ENCODE measurements around the gene UGCG. TPM values are rescaled to one million over a fixed set of nuclear protein-coding genes. Genes with fewer than 3 reads are reported as not detected.

The UGCG gene
- total RNA-seq, 1 experiment from 2014 or later = 23.3 TPM

DNA sequence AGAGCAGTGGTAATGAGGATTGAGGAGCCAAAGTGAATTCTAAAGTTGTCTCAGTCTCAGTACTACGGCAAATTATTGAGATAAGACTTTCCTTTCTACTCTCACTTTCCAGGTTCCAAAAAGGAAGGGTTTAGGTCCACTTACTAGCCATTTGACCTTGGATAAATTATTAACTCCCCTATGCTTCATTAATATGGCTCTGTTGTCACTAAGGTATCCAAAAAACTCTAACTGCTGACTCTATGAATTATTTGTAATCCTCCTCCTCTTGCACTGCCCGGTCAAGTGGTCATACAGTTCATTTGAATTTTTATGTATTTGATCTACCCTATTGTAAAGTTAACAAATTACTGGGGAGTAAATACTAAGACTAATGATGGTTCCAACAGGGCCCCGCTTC lies 17.7 kb upstream of the UGCG start:
- Histone ChIP-seq H2BK20ac (ENCODE audit: low read depth, low read length, poor library complexity, severe bottlenecking) (no peak overlapping the region), H3K79me1 (ENCODE audit: insufficient read depth, low read depth, low read length, poor library complexity, severe bottlenecking) (no peaks in the 10 kb centered on the region), H4K20me1 (ENCODE audit: control insufficient read depth, insufficient read depth, insufficient read length) (no peaks in the 10 kb centered on the region), H2BK15ac (ENCODE audit: low read depth, low read length) (no peak overlapping the region), H2AFZ (ENCODE audit: low read length) (no peak overlapping the region), H4K5ac (ENCODE audit: insufficient read length, low read depth, low read length) (no peak overlapping the region), H2BK120ac (ENCODE audit: low read depth, low read length, poor library complexity, severe bottlenecking) (no peak overlapping the region), H3K4ac (ENCODE audit: low read depth, low read length) (no peak overlapping the region), H3K27ac (ENCODE audit: insufficient read length, low read depth, low read length) (no peak overlapping the region), H3K9ac (ENCODE audit: extremely low read depth, insufficient read length, low read length) (no peak overlapping the region), H2BK12ac (ENCODE audit: insufficient read length, low read depth, low read length) (no peak overlapping the region), H3K56ac (ENCODE audit: insufficient read length, low read depth, low read length) (no peak overlapping the region), H2AK5ac (ENCODE audit: insufficient read length, low read length) (no peak overlapping the region), H4K91ac (ENCODE audit: insufficient read length, low read depth, low read length) (no peak overlapping the region), H3K23me2 (ENCODE audit: insufficient read length, low read depth, low read length, poor library complexity, severe bottlenecking) (no peaks in the 10 kb centered on the region), H4K8ac (replicated peaks; ENCODE audit: insufficient read length, low read depth, low read length) (no peak overlapping the region), H3K23ac (ENCODE audit: insufficient read length, low read depth, low read length) (no peak overlapping the region), H3K4me1 (ENCODE audit: insufficient read depth, low read length) (peaks cover 7% of the 10 kb centered on the region; the same call in 1 of the 2 replicates), H3K14ac (ENCODE audit: insufficient read depth, low read length) (no peak overlapping the region), H3K79me2 (ENCODE audit: insufficient read depth, low read length) (no peaks in the 10 kb centered on the region), H3K18ac (ENCODE audit: insufficient read length, low read depth, low read length) (no peak overlapping the region), H3K9me3 (ENCODE audit: control insufficient read depth, low read depth, low read length) (no peaks in the 10 kb centered on the region), H2BK5ac (ENCODE audit: insufficient read length, low read length) (no peak overlapping the region), H3T11ph (ENCODE audit: low read length) (no peak overlapping the region), H3K4me2 (ENCODE audit: insufficient read depth, insufficient read length, low read length) (no peak overlapping the region), H3K27me3 (ENCODE audit: insufficient read depth, low read length) (no peaks in the 10 kb centered on the region)
- Mint-ChIP-seq H3K4me1 (peaks cover 18 to 24% of the 10 kb centered on the region in 2 experiments), H3K9me3 (0 out of 5 replicates have a peak, but pooled peaks cover 0 to 3% of the 10 kb centered on the region in 2 experiments), H3K27ac (no peak overlapping the region), H3K36me3 (ENCODE audit: insufficient read depth in 1 of 3, low read depth in 3 of 3) (no peaks in the 10 kb centered on the region), H3K4me3 (no peak overlapping the region), H3K27me3 (ENCODE audit: low read depth) (no peaks in the 10 kb centered on the region; the same call in 1 of the 2 replicates)
- WGBS (ENCODE audit: extremely low coverage, insufficient read length, low lambda C conversion rate) = no CpG with 5 or more reads among the region's 3 CpGs
- TF ChIP-seq CTCF (conservative IDR thresholded peaks at IDR 0.05) = no peak
- no peak for DNase-seq

Data from H9 (cell line).